GM12878 (cell line): ENCODE results near the gene GPR87. TPM values are rescaled to one million over a fixed set of nuclear protein-coding genes. Genes with fewer than 3 reads are reported as not detected.

Source experiments
- ATAC-seq: fragments of 200-7000 bp; cut with Tn5 transposase; 3 replicates; pipeline ENCODE4 v1.9.1; 2020; ENCODE audit warnings: mild to moderate bottlenecking, moderate library complexity
- BruUV-seq: library from RNA; stranded (reverse); fragments of 400-500 nt; replicated peaks from 2 replicates; lab custom pipeline; 2021; lab: Mats Ljungman, UMichigan
- CTCF ChIA-PET: fragments of 300-600 bp; sonication (Branson Sonifier 250); formaldehyde crosslinking; extraction: SDS; loops from one replicate; lab custom pipeline; 2021; ENCODE audit warnings: inconsistent platforms; lab: Yijun Ruan, JAX
- POLR2A ChIA-PET: fragments of 350-600 bp; formaldehyde crosslinking; extraction: SDS; loops from one replicate; lab custom pipeline; 2021; ENCODE audit warnings: inconsistent platforms; lab: Charles Lee
- RAD21 ChIA-PET: fragments of 300-600 bp; sonication (Branson Sonifier 250); formaldehyde crosslinking; loops from one replicate; lab custom pipeline; 2023; ENCODE audit warnings: antibody characterized with exemption; ENCODE audit not compliant: unreplicated experiment; lab: Charles Lee
- SMC1A ChIA-PET: fragments of 300-600 bp; sonication (Branson Sonifier 250); formaldehyde crosslinking; loops from one replicate; lab custom pipeline; 2023; ENCODE audit not compliant: unreplicated experiment, uncharacterized antibody; lab: Charles Lee
- DNase-seq: peaks from one replicate; pipeline ENCODE4 v3.0.0-alpha.2; 2011; ENCODE audit warnings: low read depth, low spot score
- FAIRE-seq: peaks from 3 replicates; lab custom pipeline; 2011; peaks lifted over from hg19 to GRCh38; lab: Jason Lieb, UNC
- H2AFZ ChIP-seq: 2 replicates; pipeline ENCODE4 v1.6.0; 2011; ENCODE audit warnings: low read depth, low read length, control low read depth; ENCODE audit not compliant: control insufficient read depth
- H3K27ac ChIP-seq: 2 replicates; pipeline ENCODE4 v1.5.1; 2011; ENCODE audit warnings: control low read depth; ENCODE audit not compliant: control insufficient read depth, insufficient read depth
- H3K27me3 ChIP-seq, 2 experiments: replicated peaks in 1 of 2; 2 replicates each; pipeline versions ENCODE4 v1.6.0 to v1.6.1; 2011; ENCODE audit warnings: low read length in 1 of 2; ENCODE audit not compliant: control insufficient read depth in 2 of 2, insufficient read depth in 2 of 2
- H3K36me3 ChIP-seq, 2 experiments: 2 replicates each; pipeline ENCODE4 v1.5.1; 2011; ENCODE audit warnings: low read length in 1 of 2; ENCODE audit not compliant: control insufficient read depth in 2 of 2, insufficient read depth in 2 of 2
- H3K4me1 ChIP-seq: 2 replicates; pipeline ENCODE4 v1.6.1; 2011; ENCODE audit warnings: mild to moderate bottlenecking, low read length, moderate library complexity, mixed read lengths; ENCODE audit not compliant: control insufficient read depth, insufficient read depth
- H3K4me2 ChIP-seq: 2 replicates; pipeline ENCODE4 v1.6.0; 2011; ENCODE audit warnings: control low read depth; ENCODE audit not compliant: control insufficient read depth, insufficient read depth
- H3K4me3 ChIP-seq: fragments of 200-600 bp; sonication (generic); 2 replicates; pipeline ENCODE4 v1.5.1; 2016
- H3K79me2 ChIP-seq: 2 replicates; pipeline ENCODE4 v1.6.0; 2011; ENCODE audit warnings: low read length; ENCODE audit not compliant: control insufficient read depth, insufficient read depth
- H3K9ac ChIP-seq: 2 replicates; pipeline ENCODE4 v1.8.0; 2011; ENCODE audit warnings: low read length, control low read depth, mixed read lengths; ENCODE audit not compliant: control insufficient read depth, insufficient read depth
- H3K9me3 ChIP-seq: replicated peaks from 3 replicates; pipeline ENCODE4 v1.5.1; 2011; ENCODE audit warnings: mild to moderate bottlenecking, low read length; ENCODE audit not compliant: control insufficient read depth, insufficient read depth
- H4K20me1 ChIP-seq: 2 replicates; pipeline ENCODE4 v1.6.0; 2011; ENCODE audit not compliant: control insufficient read depth, insufficient read depth
- BHLHE40 ChIP-seq, 2 experiments: fragments of 450-650 bp in 1 of 2; IDR thresholded peaks; 2 replicates each; pipeline ENCODE4 v1.6.1; 2011 to 2017; ENCODE audit warnings: low read depth in 2 of 2, borderline replicate concordance in 1 of 2, improper control_type of control experiment in 1 of 2, low read length in 1 of 2, mild to moderate bottlenecking in 1 of 2
- CBX5 ChIP-seq: sonication (generic); IDR thresholded peaks from 2 replicates; pipeline ENCODE4 v1.6.1; 2016; ENCODE audit warnings: low read depth, moderate library complexity, mild to moderate bottlenecking, inconsistent platforms
- CHD2 ChIP-seq: IDR thresholded peaks from 2 replicates; pipeline ENCODE4 v1.6.1; 2011; ENCODE audit warnings: low read depth, low read length, improper control_type of control experiment, borderline replicate concordance
- EZH2 ChIP-seq: IDR thresholded peaks from 2 replicates; pipeline ENCODE4 v1.6.1; 2012; ENCODE audit warnings: low read depth, mild to moderate bottlenecking, control low read depth, inconsistent platforms, low read length, borderline replicate concordance; ENCODE audit not compliant: control insufficient read depth
- GABPA ChIP-seq: IDR thresholded peaks from 2 replicates; pipeline ENCODE4 v1.6.1; 2014; ENCODE audit warnings: antibody characterized with exemption, low read depth, mild to moderate bottlenecking, inconsistent platforms
- IKZF2 ChIP-seq, 2 experiments: fragments of 450-650 bp; IDR thresholded peaks; 2 replicates each; pipeline ENCODE4 v1.6.1; 2017; ENCODE audit warnings: mild to moderate bottlenecking in 2 of 2, moderate library complexity in 2 of 2
- MYB ChIP-seq: fragments of 150-350 bp; IDR thresholded peaks from 2 replicates; pipeline ENCODE4 v1.6.1; 2014; ENCODE audit warnings: mild to moderate bottlenecking, low read depth, low read length, borderline replicate concordance
- NFYB ChIP-seq: IDR thresholded peaks from 2 replicates; pipeline ENCODE4 v1.6.1; 2011; ENCODE audit warnings: low read depth, mild to moderate bottlenecking, low read length, improper control_type of control experiment, moderate library complexity; ENCODE audit not compliant: insufficient read depth
- NR2F1 ChIP-seq: fragments of 450-650 bp; conservative IDR thresholded peaks from 2 replicates; pipeline ENCODE4 v1.6.1; 2017; ENCODE audit warnings: mild to moderate bottlenecking
- TCF3 ChIP-seq: IDR thresholded peaks from 2 replicates; pipeline ENCODE4 v1.6.1; 2012; ENCODE audit warnings: low read depth, mild to moderate bottlenecking, low read length, borderline replicate concordance; ENCODE audit not compliant: insufficient read depth
- ZNF217 ChIP-seq: fragments of 450-650 bp; IDR thresholded peaks from 2 replicates; pipeline ENCODE4 v1.6.1; 2017; ENCODE audit warnings: antibody characterized with exemption, mild to moderate bottlenecking
- ZZZ3 ChIP-seq: IDR thresholded peaks from 2 replicates; pipeline ENCODE4 v1.6.1; 2011; ENCODE audit warnings: low read depth; ENCODE audit not compliant: control insufficient read depth, insufficient read length
- WGBS: methylation state at CpG from one replicate; pipeline ENCODE4 v1.1.6; 2016; ENCODE audit warnings: low lambda C conversion rate; ENCODE audit not compliant: insufficient replicate concordance, insufficient coverage; ENCODE audit errors: missing lambda C conversion rate; 5-methylcytosine and 5-hydroxymethylcytosine counted together
- in situ Hi-C: fragments of 300-500 bp; cut with MboI; formaldehyde crosslinking; loops from 9 replicates; pipeline ENCODE4 v1.14.3; 2018; ENCODE audit warnings: mixed read lengths
- intact Hi-C: fragments of 100-400 bp; cut with micrococcal nuclease; formaldehyde crosslinking; loops from one replicate; pipeline ENCODE4 v1.14.2; 2022; ENCODE audit not compliant: unreplicated experiment
- polyA plus RNA-seq, 11 experiments: library from polyadenylated mRNA; depleted of rRNA in 4 of 11; unstranded in 6 of 11; stranded (reverse) in 5 of 11; fragments of >200 nt; fragmentation: Nextera tagmentation in 4 of 11; fragmentation: Illumina TruSeq in 1 of 11; extraction: Ambion mirVana in 4 of 11; extraction: Trizol in 1 of 11; gene quantifications; 1 replicate in 1 of 11; 2 replicates in 10 of 11; pipeline versions ENCODE4 v1.2.1 to v1.2.3, GENCODE V29; 2011 to 2016; ENCODE audit warnings: inconsistent platforms in 2 of 11, missing spikeins in 2 of 11, low read depth in 1 of 11
- total RNA-seq, 4 experiments: library from RNA; depleted of rRNA in 3 of 4; stranded (reverse); fragments of >200 nt in 3 of 4; fragmentation: Illumina TruSeq in 1 of 4; extraction: Trizol in 1 of 4; gene quantifications; 2 replicates each; pipeline versions ENCODE4 v1.2.1 to v1.2.3, GENCODE V29; 2013 to 2021
- TF ChIP-seq, protein P1 (sequence below): fragments of 450-650 bp; IDR thresholded peaks from 2 replicates; pipeline ENCODE4 v1.6.1; 2016; ENCODE audit warnings: mild to moderate bottlenecking

GPR87 gene
- total and polyA plus RNA-seq, 10 of the 15 experiments (the other 5 are each of a cell fraction or from before 2014, with no cell fraction given), result 0.06 to 0.27 (median 0.16) TPM; not detected in 5

DNA sequence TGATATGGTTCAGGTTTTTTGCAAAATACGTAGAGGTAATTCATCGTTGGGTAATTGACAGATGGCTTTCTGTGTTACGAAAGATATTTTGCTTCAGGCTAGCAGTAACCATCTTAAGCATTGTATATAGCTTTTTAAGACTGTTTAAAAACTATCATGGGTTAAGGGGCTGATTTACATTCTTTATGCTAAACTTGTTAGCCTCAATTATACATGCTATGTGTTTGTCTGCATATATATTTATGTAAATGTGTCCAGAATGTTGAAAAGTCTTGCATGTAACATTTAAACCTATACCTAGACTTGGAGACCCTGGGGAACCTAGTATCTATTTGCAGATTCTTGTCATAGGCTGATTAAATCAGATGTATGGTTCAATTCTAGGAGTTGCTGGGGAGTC is 27.2 kb downstream of the GPR87 start:
- FAIRE-seq (no peak), DNase-seq (no peak), ATAC-seq (no peak)
- intact Hi-C loops (no loop called here), in situ Hi-C loops (no loop called here)
- Histone ChIP-seq H3K79me2 (no peaks in the 10 kb centered on the region), H3K9ac (no peak overlapping the region), H3K27me3 (no peaks in the 10 kb centered on the region; a peak in 1 of 4 replicates), H3K36me3 (no peaks in the 10 kb centered on the region), H4K20me1 (no peaks in the 10 kb centered on the region), H3K4me3 (no peak overlapping the region), H3K27ac (no peak overlapping the region), H3K4me1 (no peaks in the 10 kb centered on the region), H2AFZ (no peak overlapping the region), H3K4me2 (no peak overlapping the region), H3K9me3 (no peaks in the 10 kb centered on the region)
- ChIA-PET RAD21 (interaction anchor here (1.0 kb wide), 1 partner anchor 8 kb away, joined by 3 read pairs; no protein-coding TSS in a partner anchor), SMC1A (interaction anchor here (1.1 to 2.6 kb wide), 3 partner anchors 29 to 122 kb away, joined by 3 to 12 read pairs (median 4); no protein-coding TSS in a partner anchor), POLR2A (no interaction called here), CTCF (interaction anchor here (0.7 to 1.8 kb wide), 6 partner anchors 9 to 133 kb away, joined by 3 to 5 read pairs (median 4); no protein-coding TSS in a partner anchor)
- no TSS peak for BruUV-seq
- WGBS, result 40% methylated on average over 3 of the region's 3 CpGs
- TF ChIP-seq BHLHE40 (IDR thresholded peaks at IDR 0.05; ENCODE audit: borderline replicate concordance in 1 of 2, low read depth in 2 of 2, low read length in 1 of 2) (no peak), CBX5 (no peak), EZH2 (no peak), TCF3 (no peak), IKZF2 (IDR thresholded peaks at IDR 0.05) (no peak), ZNF217 (no peak), NFYB (no peak), ZZZ3 (no peak), GABPA (no peak), MYB (no peak), CHD2 (no peak), NR2F1 (no peak)
- TF ChIP-seq, protein P1, sequence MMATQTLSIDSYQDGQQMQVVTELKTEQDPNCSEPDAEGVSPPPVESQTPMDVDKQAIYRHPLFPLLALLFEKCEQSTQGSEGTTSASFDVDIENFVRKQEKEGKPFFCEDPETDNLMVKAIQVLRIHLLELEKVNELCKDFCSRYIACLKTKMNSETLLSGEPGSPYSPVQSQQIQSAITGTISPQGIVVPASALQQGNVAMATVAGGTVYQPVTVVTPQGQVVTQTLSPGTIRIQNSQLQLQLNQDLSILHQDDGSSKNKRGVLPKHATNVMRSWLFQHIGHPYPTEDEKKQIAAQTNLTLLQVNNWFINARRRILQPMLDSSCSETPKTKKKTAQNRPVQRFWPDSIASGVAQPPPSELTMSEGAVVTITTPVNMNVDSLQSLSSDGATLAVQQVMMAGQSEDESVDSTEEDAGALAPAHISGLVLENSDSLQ, result no peak
